GM19438 (cell line): ENCODE measurements around the gene PTPRT.

ENCODE experiments used
- ATAC-seq: cut with Tn5 transposase; IDR thresholded peaks from one replicate; pipeline ENCODE4 v1.9.1; 2021; ENCODE audit warnings: low read depth; ENCODE audit not compliant: unreplicated experiment

The PTPRT gene

DNA sequence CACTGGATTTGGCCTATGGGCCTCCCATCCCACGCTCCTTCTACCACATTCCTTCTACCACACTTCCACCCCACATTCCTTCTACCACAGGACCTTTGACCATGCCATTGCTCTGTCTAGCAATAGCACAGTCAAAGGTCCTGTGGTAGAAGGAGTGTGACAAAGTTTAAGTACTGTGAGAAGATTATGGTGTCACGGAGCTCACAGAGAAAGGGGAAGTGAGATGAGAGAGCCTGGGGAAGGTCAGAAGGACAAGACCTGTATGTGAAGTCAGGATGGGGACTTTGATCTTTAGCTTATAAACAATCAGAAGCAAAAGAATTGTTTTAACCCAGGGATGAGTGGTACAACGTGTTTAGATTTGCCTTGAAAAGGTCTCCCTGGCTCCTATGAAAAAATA lies 1003.4 kb downstream of the PTPRT start:
- ATAC-seq: no peak

DNA sequence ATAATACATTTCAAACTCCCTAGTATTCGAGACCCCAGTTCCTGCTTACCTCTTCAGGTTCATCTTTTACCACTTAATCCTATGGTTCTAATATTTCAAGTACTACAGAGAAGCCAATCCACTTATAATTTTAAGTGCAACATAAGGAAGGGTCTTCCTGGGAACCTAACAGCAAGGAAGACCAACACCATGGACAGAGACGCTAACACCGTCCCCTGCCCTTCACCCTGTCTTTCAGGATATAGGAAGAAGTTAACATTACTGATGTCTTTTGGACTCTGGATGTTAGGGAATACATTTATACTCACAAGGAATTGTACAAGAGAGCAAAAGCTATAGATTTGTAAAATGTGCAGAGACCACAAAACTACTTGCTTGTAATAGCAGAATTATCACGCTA lies 1006.6 kb downstream of the PTPRT start:
- ATAC-seq: no peak

DNA sequence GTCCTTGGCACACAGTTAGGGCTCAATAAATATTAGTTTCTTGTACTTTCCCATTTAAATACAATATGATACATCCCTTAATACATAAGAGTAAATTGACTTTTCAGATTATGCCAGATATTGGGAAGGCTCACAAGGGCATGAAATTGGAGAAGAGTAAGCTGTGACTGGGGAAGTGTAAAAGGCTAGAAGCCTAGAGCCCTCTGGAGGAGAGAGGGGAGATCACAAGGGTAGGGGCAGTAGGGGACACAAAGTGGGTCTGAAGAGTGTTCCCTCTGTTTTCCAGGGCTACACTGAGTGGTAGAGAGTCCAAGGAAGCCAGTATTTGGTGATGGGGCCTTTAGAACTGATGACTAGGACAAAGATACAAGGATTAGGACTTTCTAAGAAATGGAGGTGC lies 1008.6 kb downstream of the PTPRT start:
- no peak for ATAC-seq

DNA sequence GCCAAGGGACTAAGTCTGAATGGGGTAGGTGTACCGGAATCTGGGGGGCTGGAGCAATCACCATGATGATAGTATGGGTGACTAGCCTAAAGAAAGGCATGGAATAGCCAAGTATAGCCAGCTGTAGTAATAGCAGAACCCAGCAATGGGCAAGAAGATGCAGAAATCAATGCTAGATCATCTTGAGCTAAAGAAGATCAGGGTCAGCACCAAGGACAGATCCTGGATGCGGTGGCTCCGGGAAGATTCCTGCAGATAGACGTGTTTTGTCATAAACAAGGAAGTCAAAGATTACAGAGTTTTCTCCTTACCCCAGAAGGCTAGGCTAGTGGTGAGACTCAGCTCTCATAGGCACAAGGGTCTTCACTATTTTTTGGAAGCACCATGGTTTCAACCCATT lies 1009.9 kb downstream of the PTPRT start:
- ATAC-seq: no peak

DNA sequence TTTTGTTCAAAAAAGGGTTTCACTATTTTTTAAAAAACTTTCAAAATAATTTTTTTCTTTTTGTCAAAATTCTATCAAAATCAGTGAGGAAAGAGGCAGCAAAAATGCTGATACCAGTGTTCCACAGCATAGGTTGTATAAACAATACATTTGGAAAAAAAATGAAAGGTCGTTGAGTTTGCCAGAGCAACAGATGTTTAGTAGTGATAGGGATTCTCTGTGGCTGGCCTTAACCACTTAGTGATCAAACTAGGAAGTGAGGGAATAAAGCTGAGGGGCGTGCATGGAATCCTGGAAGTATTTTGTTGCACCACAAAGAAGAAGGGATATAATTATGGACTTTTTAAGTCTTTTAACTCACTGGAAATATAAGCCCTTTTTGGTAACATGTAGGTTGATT lies 1016.3 kb downstream of the PTPRT start:
- ATAC-seq: no peak

DNA sequence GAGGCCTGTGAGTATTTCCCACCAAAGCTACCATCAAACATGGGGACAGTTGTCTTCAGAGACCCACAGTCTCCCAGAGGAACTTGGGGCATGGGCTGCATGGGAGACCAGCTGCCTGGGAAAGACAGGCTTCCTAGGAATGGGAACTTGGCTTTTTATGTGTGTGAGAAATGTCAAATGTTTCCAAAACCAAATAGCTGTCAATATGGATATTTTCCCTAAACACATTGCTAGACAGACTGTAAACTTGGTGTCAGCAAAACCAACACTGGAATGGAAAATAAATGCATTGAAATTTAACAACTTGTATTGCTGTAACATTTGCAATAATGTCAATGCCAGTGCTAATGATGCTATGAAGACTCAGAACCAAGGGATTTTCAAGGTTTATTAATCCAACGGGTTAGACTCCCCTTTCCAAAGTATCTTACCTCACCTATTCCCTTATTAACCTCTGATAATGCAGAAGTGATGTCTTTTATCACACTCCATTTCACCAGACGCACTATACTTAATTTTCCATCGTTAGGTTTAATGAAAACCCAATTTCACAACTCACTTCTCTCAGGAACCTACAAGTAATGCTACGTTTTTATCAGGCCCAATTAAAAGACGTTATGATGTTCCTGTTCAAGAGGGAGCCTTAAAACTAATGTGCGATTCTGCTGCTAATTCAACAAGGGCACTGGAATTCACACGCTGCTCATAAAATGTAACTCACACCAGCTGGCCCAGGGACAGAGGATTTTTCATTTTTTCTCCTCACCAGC lies 1025.4 kb downstream of the PTPRT start:
- ATAC-seq: no peak

DNA sequence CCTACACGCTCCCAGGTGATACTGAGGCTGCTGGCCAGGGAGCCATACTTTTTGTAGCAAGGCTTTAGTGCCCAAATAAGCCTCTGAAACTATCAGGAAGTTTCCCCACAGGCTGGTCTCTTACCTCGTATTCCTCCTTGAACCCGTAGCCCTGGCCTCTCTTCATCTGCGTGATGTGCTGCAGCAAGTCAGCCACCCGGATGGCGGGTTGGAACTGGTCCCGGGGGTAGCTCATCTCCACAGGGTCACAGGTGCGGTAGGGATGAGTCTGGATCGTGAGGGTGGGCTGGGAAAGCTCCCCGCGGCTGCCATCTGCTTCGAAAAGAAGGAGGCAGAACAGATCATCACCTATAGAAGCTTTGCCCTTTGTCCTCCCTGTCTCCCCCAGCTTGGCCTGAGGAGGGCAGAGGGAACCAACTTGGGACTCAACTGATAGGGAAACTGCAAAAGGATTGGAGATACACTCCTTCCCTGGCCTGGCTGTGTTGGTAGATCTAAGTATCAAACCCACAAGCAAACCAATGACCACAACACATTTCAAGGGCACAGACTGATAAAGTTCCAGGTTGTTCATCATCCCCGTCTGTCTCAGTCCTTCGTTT lies 1028.4 kb downstream of the PTPRT start:
- no peak for ATAC-seq

DNA sequence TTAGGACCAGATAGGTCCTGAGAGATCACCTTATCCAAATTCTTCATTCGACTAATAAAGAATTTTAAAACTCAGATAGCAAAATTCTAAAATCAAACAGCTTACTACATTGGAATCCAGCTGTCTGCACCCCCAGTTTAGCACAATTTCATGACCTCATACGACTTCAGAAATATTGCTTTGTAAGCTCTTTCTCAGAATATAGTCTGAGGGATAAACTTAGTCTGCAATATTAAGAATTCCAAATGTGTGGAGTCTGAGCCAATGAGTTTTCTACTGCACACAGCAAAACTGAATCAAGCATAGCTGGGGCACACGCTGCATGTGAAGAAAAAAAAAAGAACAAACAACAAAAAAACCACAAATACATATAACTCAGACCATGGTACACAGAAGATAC lies 1029.9 kb downstream of the PTPRT start:
- ATAC-seq: no peak

DNA sequence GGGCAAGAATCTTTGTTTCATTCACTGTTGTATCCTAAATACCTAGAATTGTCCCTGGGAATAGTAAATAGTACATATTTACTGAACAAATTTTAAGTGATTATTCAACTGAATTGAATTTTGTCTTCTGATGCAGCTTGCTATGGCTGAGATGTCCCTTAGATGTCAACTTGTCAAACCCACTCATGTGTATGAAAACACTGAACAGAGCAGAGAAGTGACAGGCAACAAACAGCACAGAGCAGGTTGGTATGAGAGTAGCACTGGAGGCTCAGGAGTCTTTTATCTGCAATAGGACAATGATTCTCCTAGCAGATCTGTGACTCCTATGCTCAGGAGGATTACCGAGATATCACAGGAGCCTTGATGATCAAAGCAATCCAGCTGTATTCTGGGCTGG lies 1031.4 kb downstream of the PTPRT start:
- ATAC-seq: no peak

DNA sequence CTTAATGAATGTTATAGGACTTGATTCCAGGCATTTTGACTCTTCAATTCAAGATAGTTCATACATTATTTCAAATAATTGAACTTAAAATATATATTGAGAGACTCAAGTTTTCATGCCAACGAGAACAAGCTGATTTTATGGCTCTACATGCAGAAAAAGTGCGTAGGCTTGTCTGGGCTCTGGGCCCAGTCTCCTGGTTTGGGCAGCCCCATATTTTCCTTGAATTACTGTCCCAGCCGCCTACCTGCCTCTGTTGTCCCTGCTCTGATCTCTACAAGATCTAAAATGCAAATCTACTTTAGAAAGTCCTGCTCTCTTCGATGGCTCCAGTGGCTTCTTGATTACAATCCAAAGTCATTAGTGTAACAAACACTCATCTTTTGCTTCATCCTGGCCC lies 1034.1 kb downstream of the PTPRT start:
- ATAC-seq: no peak

DNA sequence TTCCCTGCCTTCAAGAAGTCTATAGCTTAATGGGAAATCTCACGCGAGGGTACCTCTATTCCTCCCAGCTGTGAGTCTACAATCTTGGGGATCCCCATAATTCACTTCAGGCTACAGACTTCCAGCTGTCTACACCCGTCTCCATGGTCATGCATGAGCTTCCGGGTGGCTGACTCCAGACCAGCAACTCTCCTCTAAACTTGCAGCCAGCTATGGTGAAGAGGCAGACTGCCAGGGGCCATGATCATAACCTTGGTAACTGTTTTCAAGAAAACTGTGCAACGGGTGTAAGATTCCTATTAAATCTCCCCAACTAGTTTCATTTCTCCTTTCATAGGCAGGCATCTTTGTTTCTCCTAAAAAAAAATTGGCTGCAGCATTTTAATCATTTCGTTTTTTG lies 1037.1 kb downstream of the PTPRT start:
- ATAC-seq: no peak

DNA sequence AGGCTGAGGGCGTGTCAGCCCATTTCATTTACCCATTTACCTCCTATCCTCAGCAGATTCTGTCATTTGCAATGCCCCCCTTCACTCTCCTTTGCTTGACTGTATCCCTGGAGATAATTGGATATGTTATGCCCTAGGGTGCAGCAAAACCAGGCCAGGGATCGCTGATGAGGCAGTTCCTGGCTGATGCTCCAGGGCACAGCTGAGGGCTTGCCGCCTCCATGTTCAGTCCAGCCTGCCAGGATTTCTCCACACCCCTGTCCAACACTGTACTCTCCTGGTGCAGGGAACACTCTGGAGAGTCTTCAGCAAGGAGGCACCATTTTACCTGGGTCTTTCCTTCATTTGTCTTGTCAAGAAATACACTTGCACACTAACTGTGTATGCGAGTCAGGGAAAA lies 1039.5 kb downstream of the PTPRT start:
- ATAC-seq: no peak

DNA sequence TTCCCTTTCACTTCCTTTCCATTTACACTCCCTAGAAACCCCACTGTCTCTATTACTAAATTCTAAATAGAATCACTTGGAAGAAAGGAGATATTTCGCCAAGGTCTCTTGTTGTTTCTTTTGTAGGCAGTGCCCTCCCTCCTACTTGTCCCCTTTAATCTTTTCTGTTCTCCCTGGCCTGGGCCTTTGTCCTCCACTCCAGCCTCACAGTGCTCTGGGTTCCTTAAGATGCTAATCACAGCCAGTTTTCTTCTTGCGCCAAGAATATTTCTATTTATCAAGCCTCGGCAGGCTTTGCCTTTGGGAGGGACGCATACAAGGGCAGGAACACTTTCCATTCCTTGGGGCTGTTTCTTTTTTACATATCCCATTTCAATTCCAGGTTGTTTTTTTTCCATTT lies 1051.0 kb downstream of the PTPRT start:
- ATAC-seq: no peak

DNA sequence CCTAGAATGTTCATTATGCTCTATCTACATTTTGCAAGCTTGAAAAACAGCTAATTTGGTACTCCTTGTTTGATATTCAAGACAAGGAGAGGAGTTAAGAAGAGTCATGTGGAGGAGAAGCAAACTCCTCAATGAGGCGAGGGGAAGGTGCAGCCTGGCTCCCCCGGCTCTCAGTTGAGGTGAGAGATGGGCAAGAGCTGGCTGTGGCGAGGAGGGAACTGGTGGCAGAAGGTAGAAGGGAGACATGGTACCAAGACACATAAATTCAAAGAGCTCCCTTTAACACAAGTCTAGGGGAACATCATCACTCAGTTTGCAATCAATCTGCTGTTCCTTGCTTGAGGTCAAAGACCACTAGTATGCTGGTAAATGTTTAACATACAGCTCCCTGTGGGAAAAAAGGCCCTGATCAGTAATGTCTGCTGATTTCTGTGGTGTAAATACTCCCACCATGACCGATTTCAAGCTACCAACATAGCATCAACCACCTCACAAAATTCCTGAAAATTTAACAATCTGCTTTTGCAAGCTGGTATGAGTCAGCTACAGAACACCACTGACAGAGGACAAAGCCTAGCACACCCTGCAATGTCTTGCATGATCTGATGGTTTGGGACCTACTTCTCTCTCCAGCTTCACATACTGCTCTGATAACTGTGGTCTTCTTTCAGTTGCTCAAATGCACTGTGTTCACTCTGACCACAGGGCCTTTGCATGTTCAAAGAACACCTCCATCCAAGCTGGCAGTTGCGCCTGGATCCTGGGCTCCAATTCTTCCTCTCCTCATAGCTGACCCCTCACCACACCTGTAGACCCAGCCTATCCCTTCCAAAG lies 1055.2 kb downstream of the PTPRT start:
- ATAC-seq: no peak

DNA sequence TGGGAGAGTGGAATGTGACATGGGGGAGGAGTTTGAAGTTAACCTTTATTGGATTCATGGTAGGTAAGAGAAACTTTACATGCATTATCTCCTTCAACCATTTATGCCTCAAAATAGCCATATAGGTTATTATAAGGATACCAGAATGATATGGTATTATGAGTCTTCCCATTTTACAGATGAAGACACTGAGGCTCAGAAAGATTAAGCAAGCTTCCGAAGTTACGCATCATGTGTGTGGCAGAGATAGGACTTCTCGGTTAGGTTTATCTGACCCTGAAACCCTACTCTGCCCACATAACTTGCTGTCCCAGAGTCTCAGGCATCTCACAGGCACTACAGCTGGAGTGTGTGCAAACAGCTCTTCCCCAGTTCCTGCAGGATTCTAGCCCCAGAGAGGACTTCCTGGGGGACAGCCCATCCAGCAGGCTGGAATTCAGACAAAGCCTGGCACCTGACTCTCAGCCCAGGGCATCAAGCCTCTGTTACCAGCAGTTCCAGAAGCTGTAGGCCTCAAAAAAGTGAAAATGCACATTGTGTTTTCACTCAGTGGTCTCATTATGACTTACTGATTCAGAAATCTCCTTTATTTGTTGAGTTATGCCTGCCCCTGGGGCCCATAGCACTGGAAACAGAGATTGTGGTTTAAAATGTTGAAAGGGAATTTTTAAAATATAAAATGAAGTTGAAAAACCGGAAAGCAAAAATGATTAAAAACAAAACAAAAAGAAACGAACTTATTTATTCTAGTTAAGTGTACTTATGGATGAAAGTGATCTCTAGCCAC lies 1058.7 kb downstream of the PTPRT start:
- no peak for ATAC-seq

DNA sequence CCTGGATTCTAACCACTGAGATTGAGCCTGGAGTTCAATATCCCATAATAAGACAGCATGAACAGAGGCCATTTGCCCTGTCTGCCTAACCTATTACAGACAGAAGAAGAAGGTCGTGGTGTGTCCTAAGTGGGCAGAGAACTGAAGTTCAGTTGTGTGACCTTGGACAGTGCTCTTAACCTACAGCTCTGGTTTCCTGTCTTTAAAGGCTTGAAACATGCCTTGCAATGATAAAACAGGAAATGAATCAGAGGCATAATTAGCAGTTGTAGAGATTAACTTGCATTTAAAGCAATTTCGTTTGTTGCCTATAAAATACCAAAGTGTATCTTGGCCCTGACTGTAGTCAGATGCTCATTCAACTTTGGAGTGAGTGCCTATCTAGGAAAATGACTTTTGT lies 1064.3 kb downstream of the PTPRT start:
- ATAC-seq: no peak

DNA sequence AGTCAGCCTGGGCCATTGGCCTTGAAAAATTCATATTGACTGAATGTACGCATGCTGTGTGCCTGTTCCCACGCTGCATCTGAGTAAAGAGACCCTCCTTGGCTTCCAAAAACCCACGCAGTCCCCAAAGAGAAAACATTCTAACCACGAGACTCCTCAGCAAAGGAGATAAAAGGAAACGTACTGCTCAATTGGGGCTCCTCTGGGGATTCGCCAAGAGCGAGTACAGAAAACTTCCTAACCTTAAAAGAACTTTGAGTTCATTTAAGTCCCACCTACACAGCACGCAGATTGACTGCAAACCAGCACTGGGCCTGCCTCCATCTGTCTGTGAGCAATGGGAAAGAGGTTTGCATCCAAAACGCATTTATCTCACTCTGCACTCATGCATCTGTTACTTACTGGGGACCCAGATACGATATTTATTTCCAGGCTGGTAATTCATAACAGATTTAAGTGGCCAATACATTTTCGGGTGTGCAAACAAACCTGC lies 1065.7 kb downstream of the PTPRT start:
- ATAC-seq: no peak

DNA sequence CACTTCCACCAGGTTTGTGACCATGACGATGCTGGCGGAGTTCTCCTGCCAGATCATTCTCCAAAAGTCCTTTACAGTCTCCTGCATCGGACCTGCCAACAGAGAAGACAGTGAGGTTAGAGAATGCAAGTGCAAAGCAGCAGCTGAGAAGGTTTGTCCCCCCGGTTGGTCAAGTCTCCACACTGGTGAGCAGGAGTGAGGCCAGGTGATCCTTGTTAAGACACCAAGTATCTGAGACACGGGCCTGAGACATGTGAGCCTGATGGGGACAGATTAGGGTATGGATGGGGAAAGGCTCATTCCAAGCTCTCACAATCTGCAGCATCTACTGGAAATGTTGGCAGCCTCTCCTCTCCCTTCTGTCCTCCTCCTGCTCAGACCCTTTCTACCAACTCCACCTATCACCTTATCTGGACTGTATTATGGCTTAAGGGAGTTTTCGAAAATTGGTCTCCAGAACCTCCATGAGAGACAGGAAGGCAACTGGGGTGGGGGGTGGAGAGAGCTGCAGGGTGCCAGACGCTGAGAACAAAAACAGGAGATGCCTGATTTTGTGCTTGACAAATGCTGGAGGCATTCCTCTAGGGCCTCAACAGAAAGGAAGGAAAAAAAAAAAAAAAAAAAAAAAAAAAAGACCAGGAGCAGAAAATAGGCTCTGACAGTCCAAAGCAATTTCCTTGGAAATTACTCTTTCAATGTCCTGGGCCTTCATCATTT lies 1071.1 kb downstream of the PTPRT start:
- ATAC-seq: no peak

DNA sequence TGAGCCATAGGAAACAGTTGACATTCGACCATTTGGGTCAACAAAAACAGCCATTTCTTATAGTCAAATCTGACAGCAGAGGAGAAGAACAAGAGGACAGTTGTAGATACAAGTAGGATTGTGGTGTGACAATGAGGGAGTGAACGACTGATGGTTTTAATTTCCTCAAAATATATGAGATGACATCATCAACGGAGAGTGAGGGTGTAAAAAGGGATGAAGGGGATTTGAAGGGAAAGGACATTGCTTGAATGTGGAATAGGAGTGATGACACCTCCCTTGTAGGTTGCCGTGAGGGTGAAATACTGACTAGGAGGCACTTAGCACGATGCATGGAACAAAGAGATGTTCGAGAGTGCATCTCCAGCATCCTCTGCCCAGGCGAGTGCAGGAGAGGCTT lies 1071.7 kb downstream of the PTPRT start:
- no peak for ATAC-seq

DNA sequence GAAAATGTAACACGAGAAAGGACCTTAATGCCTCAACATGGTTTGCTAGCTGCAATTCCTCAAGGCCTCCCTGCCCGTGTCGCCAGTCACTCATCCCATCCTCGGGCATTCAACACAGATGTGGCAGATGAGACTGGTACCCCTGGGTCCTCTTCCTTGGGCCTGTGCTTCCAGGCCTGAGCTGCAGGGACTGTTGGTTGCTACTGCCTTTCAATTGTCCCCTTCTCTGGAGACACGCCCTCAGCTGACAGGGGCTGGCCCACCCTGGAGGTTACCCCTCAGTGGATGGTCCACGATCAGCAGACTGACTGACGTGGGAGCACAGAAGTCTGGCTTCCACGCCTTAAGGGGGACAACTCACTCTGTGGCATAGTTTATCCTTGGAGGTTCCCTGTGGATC lies 1076.5 kb downstream of the PTPRT start:
- ATAC-seq: no peak
